Measurements from ENCODE around the gene ZC3H10.

Gene ZC3H10

GRCh38 chr12:56080556-56081138 is 37.4 kb upstream of the ZC3H10 start:
- peak overlapping the region; percentile 95 for H3K4me2 ChIP-seq (ENCODE audit: low read depth, low read length, poor library complexity, severe bottlenecking)
- H3K27ac ChIP-seq (ENCODE audit: low read depth, low read length) = no peak overlapping the region
- no peak for TF ChIP-seq EZH2phosphoT487 (conservative IDR thresholded peaks at IDR 0.05; ENCODE audit: low read length)
- TF ChIP-seq CTCF (IDR thresholded peaks at IDR 0.05; ENCODE audit: insufficient read depth, low read length, poor library complexity, severe bottlenecking) = no peak
- H2AFZ ChIP-seq (ENCODE audit: low read depth, low read length, severe bottlenecking) = peak overlapping the region; percentile 95
- no peaks in the 10 kb centered on the region for H3K36me3 ChIP-seq (ENCODE audit: low read length)
- H3K4me3 ChIP-seq (ENCODE audit: insufficient read depth, low read length, poor library complexity, severe bottlenecking) = no peak overlapping the region
- peak overlapping the region; percentile 59 for H3K9ac ChIP-seq (ENCODE audit: low read length)
- H4K20me1 ChIP-seq (ENCODE audit: low read depth, low read length) = no peaks in the 10 kb centered on the region
- no peaks in the 10 kb centered on the region for H3K9me3 ChIP-seq (ENCODE audit: insufficient read depth, low read length)
- H3K9me2 ChIP-seq (replicated peaks; ENCODE audit: insufficient read depth, low read length) = no peaks in the 10 kb centered on the region
- no peaks in the 10 kb centered on the region for H3K27me3 ChIP-seq (ENCODE audit: low read length)
- H3F3A ChIP-seq (ENCODE audit: insufficient read depth) = no peaks in the 10 kb centered on the region
- H3K79me2 ChIP-seq (ENCODE audit: insufficient read depth, low read length) = no peaks in the 10 kb centered on the region

- H3K9ac ChIP-seq (ENCODE audit: low read length) = no peak overlapping the region
- no peak overlapping the region for H2AFZ ChIP-seq (ENCODE audit: low read depth, low read length, severe bottlenecking)
- H3K4me3 ChIP-seq (ENCODE audit: insufficient read depth, low read length, poor library complexity, severe bottlenecking) = no peak overlapping the region
- no peaks in the 10 kb centered on the region for H3K9me3 ChIP-seq (ENCODE audit: insufficient read depth, low read length)
- H3K4me2 ChIP-seq (ENCODE audit: low read depth, low read length, poor library complexity, severe bottlenecking) = no peak overlapping the region
- TF ChIP-seq CTCF (IDR thresholded peaks at IDR 0.05; ENCODE audit: insufficient read depth, low read length, poor library complexity, severe bottlenecking) = no peak
- no peak for TF ChIP-seq EZH2phosphoT487 (conservative IDR thresholded peaks at IDR 0.05; ENCODE audit: low read length)
- H3K36me3 ChIP-seq (ENCODE audit: low read length) = no peaks in the 10 kb centered on the region
- H3K27ac ChIP-seq (ENCODE audit: low read depth, low read length) = no peak overlapping the region
- no peaks in the 10 kb centered on the region for H3K27me3 ChIP-seq (ENCODE audit: low read length)
- no peaks in the 10 kb centered on the region for H3K9me2 ChIP-seq (replicated peaks; ENCODE audit: insufficient read depth, low read length)
- H3K79me2 ChIP-seq (ENCODE audit: insufficient read depth, low read length) = no peaks in the 10 kb centered on the region
- no peaks in the 10 kb centered on the region for H4K20me1 ChIP-seq (ENCODE audit: low read depth, low read length)
- H3F3A ChIP-seq (ENCODE audit: insufficient read depth) = no peaks in the 10 kb centered on the region
Measured at GRCh38 chr12:56081393-56082347, 36.4 kb upstream of the ZC3H10 start.

GRCh38 chr12:56082382-56082781 is 35.7 kb upstream of the ZC3H10 start:
- Histone ChIP-seq H3K4me2 (ENCODE audit: low read depth, low read length, poor library complexity, severe bottlenecking) (no peak overlapping the region), H3K79me2 (ENCODE audit: insufficient read depth, low read length) (no peaks in the 10 kb centered on the region), H3K9me3 (ENCODE audit: insufficient read depth, low read length) (no peaks in the 10 kb centered on the region), H4K20me1 (ENCODE audit: low read depth, low read length) (no peaks in the 10 kb centered on the region), H3F3A (ENCODE audit: insufficient read depth) (no peaks in the 10 kb centered on the region), H3K9me2 (replicated peaks; ENCODE audit: insufficient read depth, low read length) (no peaks in the 10 kb centered on the region), H2AFZ (ENCODE audit: low read depth, low read length, severe bottlenecking) (no peak overlapping the region), H3K9ac (ENCODE audit: low read length) (no peak overlapping the region), H3K27me3 (ENCODE audit: low read length) (no peaks in the 10 kb centered on the region), H3K27ac (ENCODE audit: low read depth, low read length) (no peak overlapping the region), H3K36me3 (ENCODE audit: low read length) (no peaks in the 10 kb centered on the region), H3K4me3 (ENCODE audit: insufficient read depth, low read length, poor library complexity, severe bottlenecking) (no peak overlapping the region)
- TF ChIP-seq CTCF (IDR thresholded peaks at IDR 0.05; ENCODE audit: insufficient read depth, low read length, poor library complexity, severe bottlenecking) = no peak
- no peak for TF ChIP-seq EZH2phosphoT487 (conservative IDR thresholded peaks at IDR 0.05; ENCODE audit: low read length)
